Small intestine (tissue), 7 donors: ENCODE measurements around the gene RNF152. TPM values are rescaled to one million over a fixed set of nuclear protein-coding genes. Genes with fewer than 3 reads are reported as not detected.

ENCODE experiments used
- DNase-seq, 2 donors: peaks; one replicate each; pipeline versions ENCODE4 v3.0.0 to v3.0.0-alpha.2; 2013
- FAIRE-seq: peaks from 2 replicates; lab custom pipeline; 2012; peaks lifted over from hg19 to GRCh38; lab: Jason Lieb, UNC
- H3K27ac ChIP-seq, 3 donors: one replicate each; pipeline ENCODE4 v1.5.1; 2013; ENCODE audit warnings: low read length in 2 of 3, mild to moderate bottlenecking in 2 of 3, control low read depth in 1 of 3, inconsistent platforms in 1 of 3, low read depth in 1 of 3, moderate library complexity in 1 of 3
- H3K27me3 ChIP-seq, 3 donors: one replicate each; pipeline ENCODE4 v1.6.1; 2013; ENCODE audit warnings: low read length in 3 of 3, inconsistent platforms in 1 of 3; ENCODE audit not compliant: control insufficient read depth in 3 of 3, insufficient read depth in 3 of 3
- H3K36me3 ChIP-seq, 3 donors: one replicate each; pipeline ENCODE4 v1.6.1; 2013; ENCODE audit warnings: low read length in 3 of 3, inconsistent platforms in 1 of 3, low read depth in 1 of 3, mild to moderate bottlenecking in 1 of 3, moderate library complexity in 1 of 3; ENCODE audit not compliant: control insufficient read depth in 3 of 3, insufficient read depth in 2 of 3
- H3K4me1 ChIP-seq, 3 donors: one replicate each; pipeline ENCODE4 v1.6.1; 2013; ENCODE audit warnings: low read length in 2 of 3, inconsistent platforms in 1 of 3, low read depth in 1 of 3, mild to moderate bottlenecking in 1 of 3, moderate library complexity in 1 of 3; ENCODE audit not compliant: control insufficient read depth in 3 of 3, insufficient read depth in 2 of 3
- H3K4me3 ChIP-seq, 3 donors: one replicate each; pipeline ENCODE4 v1.5.1; 2013; ENCODE audit warnings: low read length in 3 of 3, control low read depth in 1 of 3, inconsistent platforms in 1 of 3, low read depth in 1 of 3, mild to moderate bottlenecking in 1 of 3, moderate library complexity in 1 of 3
- H3K9me3 ChIP-seq, 2 donors: one replicate each; pipeline ENCODE4 v1.6.1; 2013; ENCODE audit warnings: low read depth in 1 of 2, low read length in 1 of 2; ENCODE audit not compliant: control insufficient read depth in 2 of 2, insufficient read depth in 1 of 2
- WGBS, 3 donors: extraction: QIAGEN DNeasy Blood & Tissue Kit; methylation state at CpG; one replicate each; pipeline ENCODE4 v1.1.7; 2013; 5-methylcytosine and 5-hydroxymethylcytosine counted together
- polyA plus RNA-seq, 4 donors: library from polyadenylated mRNA; stranded (reverse) in 3 of 4; unstranded in 1 of 4; fragments of 200-250 nt in 3 of 4; fragments of 120-200 nt in 1 of 4; gene quantifications; one replicate each; pipeline versions ENCODE4 v1.2.1 to v1.2.3, GENCODE V29; 2013
- donor health status: healthy with polysubstance abuse.
- donor health status: control.
- donor health status: control.
- donor health status: Bipolar disorder and iron deficiency.
- donor health status: healthy.

Gene RNF152
- polyA plus RNA-seq, 4 donors, result 1.4 to 7.3 (median 4.4) TPM

DNA sequence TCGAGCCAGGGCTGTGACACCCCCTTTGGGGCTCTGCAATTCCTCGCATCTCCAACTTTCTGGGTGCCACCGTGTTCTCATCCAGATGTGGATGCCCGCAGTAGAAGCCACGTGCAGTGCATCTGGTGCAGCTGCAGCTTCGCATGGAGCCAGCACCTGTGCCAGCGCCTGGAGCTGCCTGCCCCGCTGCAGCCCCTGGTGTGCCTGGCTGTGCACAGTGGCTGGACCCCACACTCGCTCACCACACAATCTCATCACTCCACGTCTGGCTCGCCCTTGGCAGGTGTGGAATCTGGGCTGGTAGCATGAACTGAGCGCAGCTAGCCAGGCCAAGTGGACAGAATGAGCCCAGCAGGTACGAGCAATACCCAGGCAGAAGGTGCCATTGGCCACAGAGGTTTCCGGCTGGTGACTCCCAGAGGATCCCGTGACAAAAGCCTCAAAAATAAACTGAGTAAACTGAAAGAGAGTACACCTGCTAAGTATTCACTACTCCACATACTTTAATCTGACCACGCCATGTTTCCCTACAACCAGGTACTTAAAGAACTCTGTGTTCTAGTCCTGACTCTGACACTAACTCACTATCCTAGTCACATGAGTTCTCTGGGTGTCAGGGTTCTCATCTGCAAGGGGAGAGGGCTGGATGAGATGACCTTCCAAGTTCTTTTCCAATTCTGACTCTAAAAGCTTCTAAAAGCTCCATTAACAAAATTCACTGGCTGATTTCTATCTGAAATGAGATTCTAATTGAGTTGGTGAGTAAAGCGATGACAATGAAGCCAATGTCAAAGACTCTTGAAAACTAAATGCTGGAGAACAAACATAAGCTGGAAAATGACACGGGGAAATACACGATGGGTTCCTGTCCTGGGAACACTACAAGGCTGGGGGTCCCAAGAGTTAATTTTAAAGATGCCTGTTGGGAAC lies 37.1 kb downstream of the RNF152 start:
- DNase-seq, result no peak
- Histone ChIP-seq H3K27me3 (no peaks in the 10 kb centered on the region), H3K36me3 (peaks cover 0 to 3% (median 0%) of the 10 kb centered on the region in 3 donors), H3K4me1 (peaks cover 0 to 2% (median 0%) of the 10 kb centered on the region in 3 donors), H3K27ac (no peak overlapping the region), H3K9me3 (no peaks in the 10 kb centered on the region), H3K4me3 (no peak overlapping the region)
- no peak for FAIRE-seq
- 92 to 95% (median 94%) methylated on average over 19 of the region's 19 CpGs for WGBS, 3 donors

DNA sequence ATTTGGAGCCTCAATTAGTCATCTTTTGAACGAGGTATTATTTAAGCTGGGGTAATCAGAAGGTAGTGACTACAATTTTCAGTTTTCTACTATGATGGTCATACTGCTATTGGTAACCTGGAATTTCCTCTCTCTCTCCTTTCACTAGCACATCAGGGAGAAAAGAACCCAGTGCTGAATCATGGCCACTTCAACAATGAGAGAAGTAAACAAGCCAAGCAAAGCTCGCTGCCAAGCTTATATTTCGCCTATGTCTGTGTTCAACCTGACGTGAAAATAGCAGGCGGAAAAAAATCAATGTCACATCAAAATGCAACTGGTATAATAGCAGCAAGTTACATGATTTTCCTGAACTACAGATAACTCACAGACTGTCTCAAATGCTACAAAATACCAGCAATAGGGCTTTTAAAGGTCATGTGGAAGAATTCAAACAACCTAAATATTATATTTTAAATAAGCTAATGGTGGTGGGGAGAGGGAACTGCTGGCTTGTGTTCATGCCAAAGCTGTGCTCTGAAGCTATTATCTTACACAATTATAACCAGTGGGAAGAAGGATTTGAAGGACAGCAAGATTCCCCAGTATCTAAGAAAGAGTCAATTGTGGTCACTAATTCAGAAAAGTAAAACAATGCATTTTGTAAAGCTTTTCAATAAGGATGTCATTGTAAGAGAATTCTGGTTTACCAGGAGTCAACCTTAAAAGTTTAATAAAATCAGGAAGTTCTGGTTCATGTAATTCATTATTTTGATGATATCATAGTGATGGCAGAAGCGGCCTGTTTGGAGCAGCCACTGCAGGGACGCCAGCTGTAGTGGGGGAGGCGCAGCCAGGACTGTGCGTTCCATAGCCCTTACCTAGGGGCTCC lies 38.0 kb downstream of the RNF152 start:
- Histone ChIP-seq H3K9me3 (no peaks in the 10 kb centered on the region), H3K27ac (no peak overlapping the region), H3K4me1 (peaks cover 0 to 2% (median 0%) of the 10 kb centered on the region in 3 donors), H3K36me3 (peaks cover 0 to 3% (median 0%) of the 10 kb centered on the region in 3 donors), H3K4me3 (no peak overlapping the region), H3K27me3 (no peaks in the 10 kb centered on the region)
- DNase-seq, result no peak
- no peak for FAIRE-seq
- WGBS, 3 donors, result 72 to 86% (median 76%) methylated on average over 9 of the region's 9 CpGs

- Histone ChIP-seq H3K9me3 (no peaks in the 10 kb centered on the region), H3K4me3 (no peak overlapping the region), H3K27ac (no peak overlapping the region), H3K36me3 (no peaks in the 10 kb centered on the region), H3K27me3 (no peaks in the 10 kb centered on the region), H3K4me1 (peaks cover 0 to 2% (median 0%) of the 10 kb centered on the region in 3 donors)
- DNase-seq (no peak), FAIRE-seq (no peak)
- 63 to 82% (median 67%) methylated on average over 3 of the region's 3 CpGs for WGBS, 3 donors
Measured at GRCh38 chr18:61853855-61854254, 39.0 kb downstream of the RNF152 start.

- FAIRE-seq (no peak), DNase-seq (no peak)
- H3K4me3 ChIP-seq, result no peak overlapping the region
- no peaks in the 10 kb centered on the region for H3K4me1 ChIP-seq
- H3K27me3 ChIP-seq, result no peaks in the 10 kb centered on the region
- H3K36me3 ChIP-seq, result no peaks in the 10 kb centered on the region
- H3K27ac ChIP-seq, result no peak overlapping the region
- no peaks in the 10 kb centered on the region for H3K9me3 ChIP-seq
- 38 to 51% (median 48%) methylated on average over 1 of the region's 1 CpG for WGBS, 3 donors
Measured at GRCh38 chr18:61852496-61852895, 40.3 kb downstream of the RNF152 start.

GRCh38 chr18:61851940-61852451 lies 40.8 kb downstream of the RNF152 start:
- Histone ChIP-seq H3K36me3 (no peaks in the 10 kb centered on the region), H3K4me1 (no peaks in the 10 kb centered on the region), H3K27ac (no peak overlapping the region), H3K27me3 (no peaks in the 10 kb centered on the region), H3K9me3 (no peaks in the 10 kb centered on the region), H3K4me3 (no peak overlapping the region)
- WGBS, 3 donors, result 78 to 80% (median 80%) methylated on average over 3 of the region's 3 CpGs
- DNase-seq (no peak), FAIRE-seq (no peak)

DNA sequence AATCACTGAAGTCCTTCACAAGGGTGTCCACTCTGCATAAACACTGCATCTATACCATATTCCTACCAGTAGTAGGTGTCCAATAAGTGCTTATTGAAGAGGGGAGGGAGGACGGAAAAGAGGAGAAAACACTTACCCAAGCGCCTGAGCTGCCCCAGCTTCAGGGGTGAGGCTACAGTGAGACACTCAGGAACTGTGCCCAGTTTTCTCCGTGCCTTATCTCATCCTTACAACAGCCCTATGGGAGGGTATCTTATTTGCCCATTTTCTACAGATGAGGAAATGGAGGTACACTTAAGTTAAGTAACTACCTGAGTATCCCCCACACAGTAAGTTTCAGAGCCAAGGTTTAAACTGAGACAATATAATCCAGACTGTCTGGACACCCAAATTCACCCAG lies 41.5 kb downstream of the RNF152 start:
- H3K27ac ChIP-seq, result no peak overlapping the region
- DNase-seq (no peak), FAIRE-seq (no peak)
- no peak overlapping the region for H3K4me3 ChIP-seq
- no peaks in the 10 kb centered on the region for H3K36me3 ChIP-seq
- H3K9me3 ChIP-seq, result no peaks in the 10 kb centered on the region
- WGBS, 3 donors, result 48 to 80% (median 67%) methylated on average over 3 of the region's 3 CpGs
- H3K27me3 ChIP-seq, result no peaks in the 10 kb centered on the region
- H3K4me1 ChIP-seq, result no peaks in the 10 kb centered on the region

- WGBS, 3 donors, result 77 to 84% (median 82%) methylated on average over 3 of the region's 3 CpGs
- Histone ChIP-seq H3K27ac (no peak overlapping the region), H3K27me3 (no peaks in the 10 kb centered on the region), H3K4me3 (no peak overlapping the region), H3K4me1 (no peaks in the 10 kb centered on the region), H3K9me3 (peaks cover 0 to 2% of the 10 kb centered on the region in 2 donors), H3K36me3 (no peaks in the 10 kb centered on the region)
- DNase-seq (no peak), FAIRE-seq (no peak)
Measured at GRCh38 chr18:61850756-61851155, 42.1 kb downstream of the RNF152 start.

DNA sequence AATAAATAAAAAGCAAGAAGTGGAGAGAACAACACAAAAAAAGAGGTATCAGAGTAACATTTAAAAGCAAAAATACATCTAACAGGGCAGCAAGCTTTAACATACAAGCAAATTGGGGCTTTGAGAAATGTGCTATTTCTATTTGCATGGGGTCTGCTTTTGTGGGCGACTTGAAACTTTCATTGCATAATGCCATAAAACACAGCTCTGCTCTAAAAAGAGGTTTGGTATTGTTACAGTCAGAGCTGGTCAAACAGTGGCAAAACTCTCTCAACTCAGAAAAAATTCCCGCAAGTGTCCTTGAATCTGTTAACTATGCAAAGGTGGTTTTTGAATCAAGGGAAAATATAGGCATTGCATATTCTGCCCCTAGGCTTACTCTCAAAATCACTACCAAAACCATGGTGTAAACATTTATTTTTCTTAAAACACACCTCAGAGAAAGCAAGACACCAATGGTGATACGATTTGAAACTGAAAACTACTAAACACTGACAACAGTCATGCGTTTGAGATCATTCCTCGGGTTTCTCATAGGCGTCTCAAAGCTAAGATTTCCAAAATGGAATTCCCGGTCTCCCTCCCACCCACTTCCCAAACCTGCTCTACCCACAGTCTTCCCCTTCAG lies 45.5 kb downstream of the RNF152 start:
- H3K27me3 ChIP-seq, result peaks cover 0 to 2% (median 0%) of the 10 kb centered on the region in 3 donors
- FAIRE-seq (no peak), DNase-seq (no peak)
- H3K27ac ChIP-seq, result no peak overlapping the region
- H3K4me1 ChIP-seq, result no peaks in the 10 kb centered on the region
- H3K4me3 ChIP-seq, result no peak overlapping the region
- H3K36me3 ChIP-seq, result no peaks in the 10 kb centered on the region
- peaks cover 0 to 4% of the 10 kb centered on the region in 2 donors for H3K9me3 ChIP-seq
- WGBS, 3 donors, result 79 to 88% (median 81%) methylated on average over 7 of the region's 7 CpGs
